HG02763 (cell line): Measurements from ENCODE around the gene FBXL17.

Experiments
- ATAC-seq: cut with Tn5 transposase; IDR thresholded peaks from one replicate; pipeline ENCODE4 v1.9.1; 2021; ENCODE audit warnings: mild to moderate bottlenecking, moderate library complexity; ENCODE audit not compliant: unreplicated experiment

The FBXL17 gene

DNA sequence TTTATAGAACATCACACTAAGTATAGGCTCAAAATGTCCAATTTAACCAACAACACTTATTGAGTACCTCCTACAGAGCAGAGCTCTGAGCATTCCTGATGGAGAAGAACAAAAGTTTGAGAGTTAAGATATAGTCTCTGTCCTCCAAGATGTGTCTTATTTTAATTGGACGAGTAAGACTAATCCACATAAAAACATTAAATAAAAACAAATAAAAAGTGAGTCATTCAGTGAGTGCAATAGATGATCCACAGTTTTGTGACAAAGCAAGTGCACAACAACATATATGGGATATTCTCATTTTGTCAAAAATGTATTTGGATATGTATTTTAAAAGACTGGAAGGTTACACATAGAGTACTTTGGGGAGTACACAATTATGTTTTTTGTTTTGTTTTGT, 277.4 kb downstream of the FBXL17 start:
- no peak for ATAC-seq

DNA sequence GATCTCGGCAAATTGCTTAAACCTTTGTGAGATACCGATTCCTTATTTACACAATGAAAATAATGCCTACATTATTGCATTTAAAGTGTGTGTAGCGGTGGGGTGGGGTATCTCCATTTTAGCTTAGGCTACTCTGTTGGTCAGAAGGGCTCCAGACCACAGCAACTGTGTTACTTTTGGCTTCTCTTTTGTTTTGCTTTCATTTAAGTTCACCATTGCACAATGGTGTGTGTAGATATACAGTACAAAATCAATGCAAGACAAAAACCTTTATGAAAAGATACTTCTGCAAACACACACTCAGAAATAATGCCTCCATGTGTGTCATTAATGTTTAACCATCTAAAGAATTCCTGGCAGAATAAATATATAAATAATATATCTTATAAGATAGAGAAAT, 279.4 kb downstream of the FBXL17 start:
- ATAC-seq = no peak

DNA sequence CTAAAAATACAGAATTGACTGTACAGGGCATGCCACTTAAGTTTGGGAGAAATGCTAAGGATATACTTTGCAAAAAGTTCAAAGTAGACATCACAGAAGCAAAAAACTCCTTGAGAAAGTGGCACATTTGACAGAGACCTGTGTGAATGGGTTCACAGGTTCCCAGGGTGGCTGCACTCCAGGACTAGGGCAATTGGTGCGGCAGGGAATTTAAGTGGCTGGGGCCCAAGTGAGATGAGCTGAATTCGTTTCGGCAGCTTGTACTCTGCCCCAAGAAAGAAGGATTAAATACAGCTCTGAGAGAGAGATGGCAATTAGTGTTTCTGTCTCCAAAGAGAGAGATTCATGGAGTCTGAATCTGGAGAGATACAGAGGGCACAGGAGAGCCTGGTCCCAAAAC, 280.1 kb downstream of the FBXL17 start:
- ATAC-seq = no peak

DNA sequence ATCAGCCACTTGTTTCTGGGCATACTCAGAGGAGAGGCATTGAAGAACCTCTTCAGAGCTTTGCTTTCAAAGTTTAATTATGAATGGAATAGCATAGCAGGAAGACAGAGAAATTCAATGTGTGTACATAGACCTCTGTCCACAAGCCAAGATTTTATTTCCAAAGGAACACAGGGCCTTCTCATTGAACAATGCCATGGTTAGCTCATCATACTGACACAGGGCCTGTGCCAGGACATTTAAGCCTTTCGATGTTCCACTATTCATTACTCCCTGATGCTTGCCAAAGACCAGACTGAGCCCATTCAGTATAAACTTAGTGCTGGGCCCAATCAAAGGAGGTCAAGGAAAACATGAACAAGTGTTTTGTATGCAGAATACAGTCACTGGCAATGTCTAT, 280.8 kb downstream of the FBXL17 start:
- no peak for ATAC-seq

DNA sequence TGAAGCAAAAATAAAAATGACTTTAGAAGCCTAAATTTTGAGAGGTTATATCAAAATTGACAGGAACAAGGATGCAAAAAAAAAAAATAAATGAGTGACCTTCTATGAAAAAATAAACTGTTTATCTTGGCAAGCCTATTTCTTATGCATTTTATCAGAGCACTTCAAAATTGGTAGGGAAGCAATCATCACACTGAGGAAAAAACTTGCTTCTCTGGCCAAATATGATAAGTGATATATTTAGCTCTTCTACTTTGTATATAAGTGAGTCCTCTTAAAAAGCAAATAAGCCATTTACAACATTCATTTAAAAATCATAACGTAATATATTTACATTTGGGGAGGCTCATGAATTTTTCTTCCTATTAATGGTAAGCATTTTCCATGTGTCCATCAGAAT, 287.1 kb downstream of the FBXL17 start:
- ATAC-seq = no peak

GRCh38 chr5:108093186-108093585, 288.7 kb downstream of the FBXL17 start:
- ATAC-seq = no peak

DNA sequence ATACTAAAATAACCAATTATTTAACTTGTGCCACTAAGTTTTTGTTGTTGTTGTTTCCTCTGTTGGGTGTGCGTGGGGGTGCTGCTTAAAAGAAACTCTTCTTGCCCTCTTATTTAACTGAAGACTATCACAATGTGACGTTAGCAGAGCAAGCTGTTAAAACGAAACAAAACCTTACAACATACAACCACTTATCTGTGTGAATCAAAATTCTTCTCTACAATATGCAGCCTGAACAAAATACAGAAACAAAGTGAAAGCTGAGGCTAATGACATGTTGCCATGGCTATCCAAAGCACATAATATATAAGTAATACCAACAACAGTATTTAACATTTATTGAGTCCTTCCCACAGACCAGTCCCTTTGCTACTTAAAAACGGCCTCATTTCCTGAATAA, 291.0 kb downstream of the FBXL17 start:
- no peak for ATAC-seq

- ATAC-seq = no peak
Observed at GRCh38 chr5:108084105-108084504, 297.8 kb downstream of the FBXL17 start.

DNA sequence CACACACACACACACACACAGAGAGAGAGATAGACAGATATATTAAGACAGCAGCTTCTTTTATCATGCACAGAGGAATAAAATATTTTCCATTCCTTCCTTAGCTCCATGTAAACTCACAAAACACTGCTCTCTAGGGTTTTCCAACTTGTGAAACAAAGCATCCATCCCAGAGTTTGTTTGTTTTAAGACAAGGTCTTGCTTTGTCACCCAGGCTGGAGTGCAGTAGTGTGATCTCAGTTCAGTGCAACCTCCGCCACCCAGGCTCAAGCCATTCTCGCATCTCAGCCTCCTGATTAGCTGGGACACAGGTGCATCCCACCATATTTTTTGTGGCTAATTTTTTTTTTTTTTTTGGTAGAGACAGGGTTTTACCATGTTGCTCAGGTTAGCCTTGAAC, 298.7 kb downstream of the FBXL17 start:
- ATAC-seq = no peak

DNA sequence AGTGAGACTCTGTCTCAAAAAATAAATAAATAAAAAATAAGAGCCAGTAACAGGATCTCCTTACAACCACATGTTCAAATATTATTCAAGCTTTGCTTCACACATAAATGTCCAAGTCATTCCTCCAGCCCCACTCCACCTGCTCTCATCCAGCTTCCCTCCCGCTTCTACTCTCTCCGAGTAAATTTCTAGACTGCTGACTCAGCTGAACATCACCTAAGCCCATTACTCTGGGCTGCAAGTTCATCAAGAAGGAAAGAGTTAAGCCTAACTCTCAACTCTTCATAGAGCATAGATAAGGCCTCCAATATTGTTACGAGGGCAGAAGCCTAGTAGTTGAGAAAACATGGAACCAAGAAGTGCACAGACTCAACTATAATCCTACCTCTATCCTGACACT, 300.2 kb downstream of the FBXL17 start:
- ATAC-seq = no peak

DNA sequence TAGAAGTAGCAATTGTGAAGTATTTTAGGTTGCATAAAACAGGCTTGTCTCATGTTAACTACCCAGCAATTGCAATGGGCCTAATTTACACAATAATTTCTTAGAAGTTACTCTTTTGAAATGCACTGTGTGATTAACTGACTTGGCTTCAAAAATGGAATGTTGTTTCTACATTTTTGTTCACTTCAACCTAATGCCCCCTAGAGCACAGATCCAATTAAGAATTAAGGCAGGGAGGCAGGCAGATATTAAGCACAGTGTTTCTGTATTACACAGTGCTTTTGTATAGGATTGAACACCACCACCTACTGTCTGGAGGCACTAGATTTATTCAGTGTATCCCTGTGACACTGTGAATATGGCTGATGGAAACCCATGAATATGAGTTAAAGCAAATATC, 302.1 kb downstream of the FBXL17 start:
- ATAC-seq = no peak

- no peak for ATAC-seq
Observed at GRCh38 chr5:108078882-108079281, 303.0 kb downstream of the FBXL17 start.

DNA sequence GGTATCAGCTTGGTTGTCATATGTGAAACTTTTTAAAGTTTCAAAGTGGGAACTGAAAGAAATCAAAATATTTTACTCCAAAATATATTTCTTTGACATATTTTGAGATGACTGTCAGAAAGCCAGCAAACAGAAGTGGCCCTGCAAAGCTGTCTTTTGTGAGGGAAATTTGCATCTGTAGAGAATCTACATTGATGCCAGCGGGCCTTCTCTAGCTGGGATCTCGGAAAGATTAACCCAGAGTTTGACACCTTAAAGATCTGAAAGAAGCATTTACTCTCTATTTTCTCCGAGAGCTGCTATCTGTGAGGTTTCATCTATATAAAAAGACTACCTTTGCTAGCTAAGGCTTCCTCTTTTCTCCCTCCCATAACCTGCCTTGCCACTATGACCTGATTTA, 303.6 kb downstream of the FBXL17 start:
- ATAC-seq = no peak

- no peak for ATAC-seq
Observed at GRCh38 chr5:108074626-108075025, 307.3 kb downstream of the FBXL17 start.

DNA sequence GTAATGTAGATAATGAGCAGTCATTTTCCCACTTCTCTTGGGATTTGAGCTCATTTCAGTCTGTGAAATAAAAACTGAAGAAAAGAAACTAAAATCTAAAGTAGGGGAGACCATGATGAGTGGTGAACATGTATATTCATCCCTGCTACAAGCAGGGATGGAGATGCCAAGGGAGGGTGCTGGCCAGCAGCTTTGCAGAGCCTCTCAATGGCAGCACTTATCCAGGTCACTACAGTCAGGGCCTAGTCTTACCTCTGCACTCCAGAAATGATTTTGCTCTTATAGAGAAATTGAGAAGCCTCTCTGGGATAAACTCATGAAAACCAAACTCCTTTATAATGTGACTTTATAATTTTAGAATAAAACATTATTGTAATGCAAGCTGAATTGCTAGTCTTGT, 317.6 kb downstream of the FBXL17 start:
- no peak for ATAC-seq

DNA sequence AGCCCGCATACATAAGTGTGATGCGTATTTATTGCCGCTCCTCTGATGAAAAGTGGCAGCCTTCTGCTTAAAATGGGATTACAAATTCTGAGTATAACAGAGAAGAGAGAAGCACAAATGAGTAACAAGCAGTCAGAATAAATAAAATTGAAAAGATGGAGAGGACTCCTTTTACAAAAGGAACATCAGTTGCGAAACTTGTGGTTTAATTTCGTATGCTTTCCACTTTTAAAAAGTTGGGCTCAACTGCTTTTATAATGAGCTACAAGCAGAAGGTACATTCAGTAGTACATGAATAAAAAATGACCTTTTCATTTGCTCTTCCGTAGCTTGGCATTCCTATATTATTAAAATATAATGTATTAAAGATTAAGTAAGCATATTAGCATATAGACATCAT, 320.0 kb downstream of the FBXL17 start:
- no peak for ATAC-seq

- ATAC-seq = no peak
Observed at GRCh38 chr5:108060340-108060739, 321.6 kb downstream of the FBXL17 start.

GRCh38 chr5:108059334-108059733, 322.6 kb downstream of the FBXL17 start:
- ATAC-seq = no peak

DNA sequence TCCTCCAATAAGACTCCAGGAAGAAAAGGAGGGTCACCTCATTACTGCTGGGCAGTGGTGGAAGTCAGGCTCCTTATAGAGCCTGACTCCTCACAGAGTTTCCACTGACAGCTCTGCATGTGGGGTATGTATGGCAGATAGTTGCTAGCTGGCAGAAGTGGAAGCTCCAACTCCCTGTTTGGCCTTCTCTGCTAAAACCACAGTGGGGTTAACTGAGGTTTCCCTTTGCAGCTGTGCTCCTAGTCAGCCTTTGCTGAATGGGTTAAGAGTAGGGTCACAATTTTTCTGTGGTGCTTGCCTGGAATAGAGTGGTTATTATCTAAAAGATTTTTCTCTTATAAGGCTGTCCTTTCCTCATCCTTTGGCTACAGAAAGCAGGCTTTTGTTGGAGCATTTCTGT, 327.5 kb downstream of the FBXL17 start:
- ATAC-seq = no peak

DNA sequence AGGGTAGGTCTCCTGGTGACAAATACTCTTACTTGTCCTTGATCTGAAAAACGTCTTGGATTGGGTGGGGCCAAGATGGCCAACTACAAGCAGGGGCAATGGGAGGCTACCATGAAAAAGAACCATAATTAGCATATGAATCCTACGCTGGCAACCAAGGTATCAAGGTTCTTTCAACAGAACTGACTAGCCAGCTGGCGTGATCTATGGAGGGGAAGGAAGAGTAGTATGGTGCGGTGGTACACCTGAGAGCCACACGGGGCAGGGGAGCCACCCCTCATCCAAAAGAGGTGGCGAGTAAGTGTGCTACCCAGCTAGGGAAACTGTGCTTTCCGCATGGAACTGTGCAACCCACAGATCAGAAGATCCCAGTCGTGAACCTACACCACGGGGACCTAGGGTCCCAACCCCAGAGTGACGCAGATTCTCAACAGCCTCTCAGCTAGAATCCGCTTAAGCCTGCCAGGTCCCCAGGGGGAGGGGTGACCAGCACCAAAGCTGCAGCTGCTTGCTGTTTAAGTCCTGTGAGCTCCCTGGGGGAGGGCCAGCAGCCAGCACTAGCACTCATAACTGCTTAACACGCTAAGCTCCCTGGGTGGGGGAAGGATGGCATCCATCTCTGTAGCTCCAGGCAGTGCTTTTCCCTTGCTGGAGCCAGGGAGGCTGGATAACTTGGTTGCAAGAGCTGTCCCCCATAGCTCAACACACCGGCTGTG, 334.8 kb downstream of the FBXL17 start:
- ATAC-seq = no peak

- ATAC-seq = no peak
Observed at GRCh38 chr5:108036482-108036881, 345.4 kb downstream of the FBXL17 start.

GRCh38 chr5:108028883-108029282, 353.0 kb downstream of the FBXL17 start:
- no peak for ATAC-seq

- ATAC-seq = no peak
Observed at GRCh38 chr5:108028412-108028811, 353.5 kb downstream of the FBXL17 start.
